ENCODE data around the gene FMN1.

Gene FMN1

DNA sequence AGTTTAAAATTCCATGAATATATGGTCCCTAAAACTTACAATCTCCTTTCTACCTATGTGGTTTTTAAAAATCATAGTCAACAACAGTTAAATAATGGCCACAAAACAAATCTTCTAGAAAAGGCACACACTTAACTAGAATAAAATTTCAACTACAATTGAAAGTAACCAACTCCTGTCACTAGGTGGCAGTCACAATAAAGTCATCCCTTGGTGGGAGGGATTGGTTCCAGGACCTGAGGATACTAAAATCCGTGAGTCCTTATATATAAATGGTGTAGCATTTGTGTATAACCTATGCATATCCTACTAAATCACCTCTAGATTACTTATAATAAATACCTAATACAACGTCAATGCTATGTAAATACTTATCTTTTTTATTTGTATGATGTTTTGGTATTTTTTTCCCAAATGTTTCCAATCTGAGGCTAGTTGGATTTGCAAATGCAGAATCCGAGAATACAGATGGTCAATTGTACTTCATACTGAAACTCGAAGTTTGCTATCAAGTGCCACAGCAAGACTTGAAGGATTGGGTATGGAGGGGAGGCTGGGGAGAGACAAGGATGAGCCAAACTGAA, 172.6 kb downstream of the FMN1 start:
- H3K27ac Mint-ChIP-seq: peak overlapping the region; percentile 62
- DNase-seq: peak; percentile 23

DNA sequence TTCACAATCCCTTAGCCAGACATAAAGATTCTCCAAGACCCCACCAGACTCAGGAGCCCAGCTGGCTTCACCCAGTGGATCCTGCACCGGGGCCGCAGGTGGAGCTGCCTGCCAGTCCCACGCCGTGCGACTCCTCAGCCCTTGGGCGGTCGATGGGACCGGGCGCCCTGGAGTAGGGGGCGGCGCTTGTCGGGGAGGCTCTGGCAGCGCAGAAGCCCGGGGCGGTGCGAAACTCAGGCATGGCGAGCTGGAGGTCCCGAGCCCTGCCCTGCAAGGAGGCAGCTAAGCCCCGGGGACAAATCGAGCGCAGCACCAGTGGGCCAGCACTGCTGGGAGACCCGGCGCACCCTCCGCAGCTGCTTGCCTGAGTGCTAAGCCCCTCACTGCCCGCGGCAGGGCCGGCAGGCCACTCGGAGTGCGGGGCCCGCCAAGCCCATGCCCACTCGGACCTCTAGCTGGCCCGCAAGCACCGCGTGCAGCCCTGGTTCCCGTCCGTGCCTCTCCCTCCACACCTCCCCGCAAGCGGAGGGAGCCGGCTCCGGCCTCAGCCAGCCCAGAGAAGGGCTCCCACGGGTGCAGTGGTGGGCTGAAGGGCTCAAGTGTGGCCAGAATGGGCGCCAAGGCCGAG, 175.0 kb downstream of the FMN1 start:
- no peak for DNase-seq
- Mint-ChIP-seq H3K4me3 (no peak overlapping the region), H3K27me3 (ENCODE audit: low read depth, poor library complexity) (no peaks in the 10 kb centered on the region), H3K4me1 (peaks cover 55% of the 10 kb centered on the region), H3K36me3 (ENCODE audit: low read depth) (peaks cover 17% of the 10 kb centered on the region), H3K27ac (no peak overlapping the region), H3K9me3 (peaks cover 15% of the 10 kb centered on the region)
- TF ChIP-seq, protein P1, sequence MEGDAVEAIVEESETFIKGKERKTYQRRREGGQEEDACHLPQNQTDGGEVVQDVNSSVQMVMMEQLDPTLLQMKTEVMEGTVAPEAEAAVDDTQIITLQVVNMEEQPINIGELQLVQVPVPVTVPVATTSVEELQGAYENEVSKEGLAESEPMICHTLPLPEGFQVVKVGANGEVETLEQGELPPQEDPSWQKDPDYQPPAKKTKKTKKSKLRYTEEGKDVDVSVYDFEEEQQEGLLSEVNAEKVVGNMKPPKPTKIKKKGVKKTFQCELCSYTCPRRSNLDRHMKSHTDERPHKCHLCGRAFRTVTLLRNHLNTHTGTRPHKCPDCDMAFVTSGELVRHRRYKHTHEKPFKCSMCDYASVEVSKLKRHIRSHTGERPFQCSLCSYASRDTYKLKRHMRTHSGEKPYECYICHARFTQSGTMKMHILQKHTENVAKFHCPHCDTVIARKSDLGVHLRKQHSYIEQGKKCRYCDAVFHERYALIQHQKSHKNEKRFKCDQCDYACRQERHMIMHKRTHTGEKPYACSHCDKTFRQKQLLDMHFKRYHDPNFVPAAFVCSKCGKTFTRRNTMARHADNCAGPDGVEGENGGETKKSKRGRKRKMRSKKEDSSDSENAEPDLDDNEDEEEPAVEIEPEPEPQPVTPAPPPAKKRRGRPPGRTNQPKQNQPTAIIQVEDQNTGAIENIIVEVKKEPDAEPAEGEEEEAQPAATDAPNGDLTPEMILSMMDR (IDR thresholded peaks at IDR 0.05): no peak

More for the DNA sequence above, 172.6 kb downstream of the FMN1 start:
- H3K27me3 Mint-ChIP-seq (ENCODE audit: low read depth, poor library complexity): no peaks in the 10 kb centered on the region
- peaks cover 17% of the 10 kb centered on the region for H3K36me3 Mint-ChIP-seq (ENCODE audit: low read depth)
- H3K4me1 Mint-ChIP-seq: peaks cover 53% of the 10 kb centered on the region
- peaks cover 15% of the 10 kb centered on the region for H3K9me3 Mint-ChIP-seq
- no peak overlapping the region for H3K4me3 Mint-ChIP-seq
- TF ChIP-seq, protein P1 (IDR thresholded peaks at IDR 0.05): peak; percentile 67

DNA sequence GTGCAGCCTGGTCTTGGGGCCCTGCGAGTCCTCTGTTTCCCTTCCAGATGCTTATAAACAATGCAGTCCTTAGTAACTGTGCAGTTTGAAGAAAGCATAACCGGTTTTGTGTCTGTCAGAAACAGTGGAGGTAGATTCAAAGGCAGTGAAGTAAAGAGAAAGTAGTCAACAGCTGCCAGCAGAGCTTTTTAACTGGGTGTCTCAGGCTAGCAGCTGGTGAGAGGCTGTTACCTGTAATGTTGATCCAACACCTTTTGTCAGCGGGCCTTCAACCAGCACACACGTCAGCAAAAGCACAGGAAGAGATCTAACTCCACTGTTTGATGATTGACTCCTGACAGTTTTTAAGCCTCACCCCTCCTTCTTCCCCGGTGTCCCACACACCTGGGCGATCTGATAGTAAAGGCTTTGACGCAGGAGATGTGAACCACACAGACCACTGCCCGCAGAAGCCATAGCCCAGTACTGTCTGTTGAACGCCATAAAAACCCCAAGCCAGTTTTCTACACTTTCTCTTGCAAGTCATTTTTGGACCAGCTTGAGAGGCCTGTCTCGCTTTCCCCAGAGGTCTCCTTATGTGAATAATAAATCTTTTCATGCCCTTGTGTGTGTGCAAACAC, 178.0 kb downstream of the FMN1 start:
- DNase-seq: no peak
- TF ChIP-seq, protein P1 (IDR thresholded peaks at IDR 0.05): no peak
- peaks cover 16% of the 10 kb centered on the region for H3K36me3 Mint-ChIP-seq (ENCODE audit: low read depth)
- peaks cover 9% of the 10 kb centered on the region for H3K9me3 Mint-ChIP-seq
- no peak overlapping the region for H3K27ac Mint-ChIP-seq
- no peaks in the 10 kb centered on the region for H3K27me3 Mint-ChIP-seq (ENCODE audit: low read depth, poor library complexity)
- no peak overlapping the region for H3K4me3 Mint-ChIP-seq
- peaks cover 37% of the 10 kb centered on the region for H3K4me1 Mint-ChIP-seq

DNA sequence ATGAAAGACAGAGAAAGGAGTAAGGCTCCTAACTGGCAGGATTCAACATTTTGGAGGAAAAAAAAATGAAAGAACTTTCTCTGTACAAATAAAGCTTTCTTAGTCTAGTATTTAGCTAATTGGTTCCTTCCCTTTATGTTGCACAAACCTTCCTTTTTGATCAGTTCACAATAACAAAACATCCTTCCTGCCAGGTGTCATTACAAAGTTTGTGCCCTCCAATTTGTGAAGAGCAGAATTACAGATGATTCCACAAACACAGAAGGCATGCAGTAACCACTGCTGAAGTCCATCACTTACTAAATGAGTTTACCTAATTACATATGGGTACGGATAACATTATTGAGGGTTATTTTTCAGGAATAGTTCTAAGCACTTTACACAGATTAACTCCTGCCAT, 179.9 kb downstream of the FMN1 start:
- H3K27me3 Mint-ChIP-seq (ENCODE audit: low read depth, poor library complexity): no peaks in the 10 kb centered on the region
- H3K36me3 Mint-ChIP-seq (ENCODE audit: low read depth): peaks cover 29% of the 10 kb centered on the region
- no peak overlapping the region for H3K27ac Mint-ChIP-seq
- peaks cover 17% of the 10 kb centered on the region for H3K9me3 Mint-ChIP-seq
- DNase-seq: no peak
- TF ChIP-seq, protein P1 (IDR thresholded peaks at IDR 0.05): no peak
- H3K4me1 Mint-ChIP-seq: peaks cover 30% of the 10 kb centered on the region
- H3K4me3 Mint-ChIP-seq: no peak overlapping the region

DNA sequence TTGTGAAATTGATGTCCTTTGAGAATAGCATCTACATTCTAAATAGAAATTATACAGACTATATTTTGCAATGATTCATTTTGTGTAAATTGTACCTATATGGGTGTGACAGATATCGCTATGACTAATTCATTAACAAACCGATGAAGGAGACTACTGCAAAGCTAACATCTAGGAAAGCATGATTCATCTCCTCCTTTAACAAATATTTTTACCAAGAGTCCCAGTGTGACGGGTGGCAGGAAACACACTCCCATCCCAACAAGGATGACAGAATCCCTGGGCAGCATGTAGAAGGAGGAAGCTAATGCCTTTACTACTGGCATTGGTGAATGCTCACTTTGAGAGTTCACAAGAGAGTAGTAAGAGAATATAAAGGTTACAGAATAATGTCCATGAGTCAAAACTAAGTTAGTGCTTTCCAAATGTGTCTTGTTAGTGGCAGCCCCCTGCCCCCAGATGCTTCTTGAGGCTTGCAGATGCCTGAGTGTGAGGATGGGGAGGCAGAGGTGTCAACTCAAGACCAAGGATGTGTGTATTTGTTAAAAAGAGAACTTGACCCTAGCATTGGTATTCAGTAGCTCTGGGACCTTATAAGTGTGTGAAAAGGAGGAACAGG, 180.6 kb downstream of the FMN1 start:
- DNase-seq: no peak
- Mint-ChIP-seq H3K4me3 (no peak overlapping the region), H3K27ac (no peak overlapping the region), H3K4me1 (peaks cover 28% of the 10 kb centered on the region), H3K36me3 (ENCODE audit: low read depth) (peaks cover 26% of the 10 kb centered on the region), H3K9me3 (peaks cover 17% of the 10 kb centered on the region), H3K27me3 (ENCODE audit: low read depth, poor library complexity) (no peaks in the 10 kb centered on the region)
- TF ChIP-seq, protein P1 (IDR thresholded peaks at IDR 0.05): no peak

All from nephron progenitor cell (in vitro differentiated cells).